ENCODE data around the gene LRP8. TPM values are rescaled to one million over a fixed set of nuclear protein-coding genes. Genes with fewer than 3 reads are reported as not detected.
A peak's percentile ranks its signal among the peaks of the same experiment; 100 is the strongest.

Gene LRP8
- total and polyA plus RNA-seq, 2 experiments from 2014 or later: 1.3 to 8.9 TPM

DNA sequence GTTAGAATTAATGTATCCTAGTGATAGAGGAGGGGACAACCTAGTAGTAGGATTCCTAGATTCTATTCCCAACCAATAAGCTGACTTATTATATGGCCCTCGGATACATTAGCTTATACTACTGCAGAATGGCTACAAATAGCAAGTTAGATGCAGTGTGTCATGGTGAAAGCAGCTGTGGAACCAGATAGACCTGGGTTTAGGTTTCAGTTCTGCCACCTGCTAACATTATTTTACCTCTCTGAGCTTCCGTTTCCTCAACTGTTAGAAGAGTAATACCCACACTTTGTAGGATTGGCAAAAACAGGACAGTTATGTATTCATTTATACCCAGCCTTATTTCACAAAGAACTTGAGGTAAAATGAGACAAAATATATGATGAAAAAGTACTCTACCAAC, 67.9 kb downstream of the LRP8 start:
- no peaks in the 10 kb centered on the region for H4K20me1 ChIP-seq (ENCODE audit: insufficient read depth)
- no peaks in the 10 kb centered on the region for H3K27me3 ChIP-seq (replicated peaks; ENCODE audit: insufficient read depth)
- H3K9ac ChIP-seq: no peak overlapping the region
- no peaks in the 10 kb centered on the region for H3K79me2 ChIP-seq (ENCODE audit: insufficient read depth)
- 92 to 97% methylated on average over 2 of the region's 2 CpGs for WGBS, 2 experiments (ENCODE audit: low coverage in 1 of 2, low lambda C conversion rate in 2 of 2, missing lambda C conversion rate in 2 of 2)
- H3K9me2 ChIP-seq (ENCODE audit: insufficient read depth): no peaks in the 10 kb centered on the region
- H3K4me1 ChIP-seq (ENCODE audit: insufficient read depth): peaks cover 5% of the 10 kb centered on the region; the same call in 1 of the 2 replicates
- no peak for DNase-seq
- no peaks in the 10 kb centered on the region for H3K9me3 ChIP-seq (ENCODE audit: low read depth)
- no peak overlapping the region for H3K27ac ChIP-seq
- no peaks in the 10 kb centered on the region for H3K36me3 ChIP-seq (ENCODE audit: low read depth)
- in situ Hi-C loops (cut with MboI): no loop called here
- H2AFZ ChIP-seq: no peak overlapping the region
- H3K4me2 ChIP-seq (ENCODE audit: unreplicated experiment): no peak overlapping the region
- H3F3A ChIP-seq (ENCODE audit: insufficient read depth): no peaks in the 10 kb centered on the region
- no peak for TF ChIP-seq EZH2phosphoT487 (IDR thresholded peaks at IDR 0.05; ENCODE audit: insufficient read depth, low read depth)
- no peak for TF ChIP-seq EZH2 (IDR thresholded peaks at IDR 0.05; ENCODE audit: insufficient read depth, poor library complexity, severe bottlenecking)
- H3K4me3 ChIP-seq: no peak overlapping the region

- in situ Hi-C loops (cut with MboI): no loop called here
- Histone ChIP-seq H3K4me2 (ENCODE audit: unreplicated experiment) (no peak overlapping the region), H3K27me3 (replicated peaks; ENCODE audit: insufficient read depth) (no peaks in the 10 kb centered on the region), H3K9me2 (ENCODE audit: insufficient read depth) (no peaks in the 10 kb centered on the region), H3K9ac (no peak overlapping the region), H3F3A (ENCODE audit: insufficient read depth) (peaks cover 5% of the 10 kb centered on the region; the same call in 1 of the 2 replicates), H3K9me3 (ENCODE audit: low read depth) (no peaks in the 10 kb centered on the region), H2AFZ (no peak overlapping the region), H3K79me2 (ENCODE audit: insufficient read depth) (no peaks in the 10 kb centered on the region), H3K36me3 (ENCODE audit: low read depth) (no peaks in the 10 kb centered on the region), H3K4me3 (no peak overlapping the region), H3K27ac (no peak overlapping the region), H3K4me1 (ENCODE audit: insufficient read depth) (peaks cover 16% of the 10 kb centered on the region; the same call in 1 of the 2 replicates), H4K20me1 (ENCODE audit: insufficient read depth) (no peaks in the 10 kb centered on the region)
- TF ChIP-seq EZH2 (IDR thresholded peaks at IDR 0.05; ENCODE audit: insufficient read depth, poor library complexity, severe bottlenecking): no peak
- no peak for TF ChIP-seq EZH2phosphoT487 (IDR thresholded peaks at IDR 0.05; ENCODE audit: insufficient read depth, low read depth)
- no peak for DNase-seq
- WGBS, 2 experiments (ENCODE audit: low coverage in 1 of 2, low lambda C conversion rate in 2 of 2, missing lambda C conversion rate in 2 of 2): 58 to 63% methylated on average over 1 of the region's 1 CpG
Observed at GRCh38 chr1:53258216-53258615, 69.7 kb downstream of the LRP8 start.

DNA sequence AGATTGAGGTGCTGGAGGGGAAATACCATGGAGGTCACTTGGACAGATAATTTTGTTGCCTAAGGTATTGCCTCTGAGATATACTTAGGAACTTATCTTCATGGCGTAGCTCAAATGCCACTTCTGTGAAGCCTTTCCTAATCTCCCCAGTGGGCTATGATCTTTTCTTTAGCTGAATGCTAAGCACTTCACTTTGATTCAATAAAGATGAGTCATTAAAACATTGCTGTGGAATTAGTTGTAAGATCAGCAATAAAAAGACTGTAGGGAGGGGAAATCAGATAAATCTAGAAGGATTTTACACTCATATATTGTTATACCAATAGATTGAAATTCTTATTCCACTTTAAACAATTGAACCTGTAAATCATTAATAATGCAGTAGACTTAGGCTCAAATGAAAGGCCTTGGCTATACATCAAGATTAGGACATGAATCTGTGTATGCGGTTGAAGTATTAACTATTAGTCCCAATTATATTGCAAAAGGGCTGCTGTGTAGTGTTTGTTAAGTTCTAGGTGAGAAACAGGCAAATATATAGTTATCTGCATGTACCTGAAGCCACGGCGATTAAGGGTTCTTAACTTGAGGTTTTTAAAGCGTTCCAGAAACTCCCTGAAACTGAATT, 70.3 kb downstream of the LRP8 start:
- Histone ChIP-seq H4K20me1 (ENCODE audit: insufficient read depth) (no peaks in the 10 kb centered on the region), H3K79me2 (ENCODE audit: insufficient read depth) (no peaks in the 10 kb centered on the region), H3K27ac (no peak overlapping the region), H3K4me2 (ENCODE audit: unreplicated experiment) (no peak overlapping the region), H3K36me3 (ENCODE audit: low read depth) (no peaks in the 10 kb centered on the region), H3K4me3 (no peak overlapping the region), H3K4me1 (ENCODE audit: insufficient read depth) (peaks cover 16% of the 10 kb centered on the region; the same call in 1 of the 2 replicates), H3K9ac (no peak overlapping the region), H3K9me3 (ENCODE audit: low read depth) (no peaks in the 10 kb centered on the region), H3K27me3 (replicated peaks; ENCODE audit: insufficient read depth) (no peaks in the 10 kb centered on the region), H3K9me2 (ENCODE audit: insufficient read depth) (no peaks in the 10 kb centered on the region), H2AFZ (no peak overlapping the region), H3F3A (ENCODE audit: insufficient read depth) (peaks cover 5% of the 10 kb centered on the region; the same call in 1 of the 2 replicates)
- in situ Hi-C loops (cut with MboI): no loop called here
- 93 to 95% methylated on average over 5 of the region's 5 CpGs for WGBS, 2 experiments (ENCODE audit: low coverage in 1 of 2, low lambda C conversion rate in 2 of 2, missing lambda C conversion rate in 2 of 2)
- peak; percentile 40 for DNase-seq
- TF ChIP-seq EZH2 (IDR thresholded peaks at IDR 0.05; ENCODE audit: insufficient read depth, poor library complexity, severe bottlenecking): no peak
- TF ChIP-seq EZH2phosphoT487 (IDR thresholded peaks at IDR 0.05; ENCODE audit: insufficient read depth, low read depth): no peak

- peaks cover 16% of the 10 kb centered on the region; the same call in 1 of the 2 replicates for H3K4me1 ChIP-seq (ENCODE audit: insufficient read depth)
- no peak overlapping the region for H3K4me2 ChIP-seq (ENCODE audit: unreplicated experiment)
- 95 to 97% methylated on average over 11 of the region's 11 CpGs for WGBS, 2 experiments (ENCODE audit: low coverage in 1 of 2, low lambda C conversion rate in 2 of 2, missing lambda C conversion rate in 2 of 2)
- no peaks in the 10 kb centered on the region for H4K20me1 ChIP-seq (ENCODE audit: insufficient read depth)
- no peak overlapping the region for H3K4me3 ChIP-seq
- H2AFZ ChIP-seq: no peak overlapping the region
- in situ Hi-C loops (cut with MboI): no loop called here
- no peak overlapping the region for H3K9ac ChIP-seq
- no peaks in the 10 kb centered on the region for H3K27me3 ChIP-seq (replicated peaks; ENCODE audit: insufficient read depth)
- H3K27ac ChIP-seq: no peak overlapping the region
- no peak for DNase-seq
- no peaks in the 10 kb centered on the region for H3K9me2 ChIP-seq (ENCODE audit: insufficient read depth)
- TF ChIP-seq EZH2 (IDR thresholded peaks at IDR 0.05; ENCODE audit: insufficient read depth, poor library complexity, severe bottlenecking) (no peak), EZH2phosphoT487 (IDR thresholded peaks at IDR 0.05; ENCODE audit: insufficient read depth, low read depth) (no peak)
- no peaks in the 10 kb centered on the region for H3K36me3 ChIP-seq (ENCODE audit: low read depth)
- peaks cover 5% of the 10 kb centered on the region; the same call in 1 of the 2 replicates for H3F3A ChIP-seq (ENCODE audit: insufficient read depth)
- H3K9me3 ChIP-seq (ENCODE audit: low read depth): no peaks in the 10 kb centered on the region
- H3K79me2 ChIP-seq (ENCODE audit: insufficient read depth): no peaks in the 10 kb centered on the region
Observed at GRCh38 chr1:53256511-53257453, 71.1 kb downstream of the LRP8 start.

Measured in GM23248 (cell line).